NCI-H2196 (cell line): ENCODE measurements around the gene KIF20A.
A peak's percentile ranks its signal among the peaks of the same experiment; 100 is the strongest.
"Not testable (repeated sequence)": the region's sequence is repeated elsewhere in the genome, so short reads cannot be mapped to it uniquely, and the experiment has no call there.

Experiments
- DNase-seq: peaks from one replicate; lab custom pipeline; 2025; ENCODE audit not compliant: unreplicated experiment; lab: John Stamatoyannopoulos, UW

Gene KIF20A

DNA sequence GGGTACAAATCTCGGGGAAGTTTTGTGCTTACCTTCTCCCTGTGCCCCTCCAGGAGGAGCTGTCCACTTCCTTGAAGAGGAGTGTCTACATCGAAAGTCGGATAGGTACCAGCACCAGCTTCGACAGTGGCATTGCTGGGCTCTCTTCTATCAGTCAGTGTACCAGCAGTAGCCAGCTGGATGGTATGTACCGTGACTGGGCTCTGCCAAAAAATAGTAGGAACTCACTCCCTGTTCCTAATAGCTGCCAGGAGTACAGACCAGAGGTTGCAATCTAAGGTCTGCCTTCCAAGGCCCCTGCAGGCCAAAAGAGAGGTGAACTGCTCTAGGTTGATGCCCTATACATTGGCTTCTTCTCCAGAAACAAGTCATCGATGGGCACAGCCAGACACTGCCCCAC lies 3.9 kb downstream of the KIF20A start:
- no peak for DNase-seq

GRCh38 chr5:138186002-138186447 lies 7.1 kb downstream of the KIF20A start:
- no peak for DNase-seq

- DNase-seq = no peak
Observed at GRCh38 chr5:138188626-138189025, 9.7 kb downstream of the KIF20A start.

GRCh38 chr5:138192826-138193225 lies 13.9 kb downstream of the KIF20A start:
- no peak for DNase-seq

DNA sequence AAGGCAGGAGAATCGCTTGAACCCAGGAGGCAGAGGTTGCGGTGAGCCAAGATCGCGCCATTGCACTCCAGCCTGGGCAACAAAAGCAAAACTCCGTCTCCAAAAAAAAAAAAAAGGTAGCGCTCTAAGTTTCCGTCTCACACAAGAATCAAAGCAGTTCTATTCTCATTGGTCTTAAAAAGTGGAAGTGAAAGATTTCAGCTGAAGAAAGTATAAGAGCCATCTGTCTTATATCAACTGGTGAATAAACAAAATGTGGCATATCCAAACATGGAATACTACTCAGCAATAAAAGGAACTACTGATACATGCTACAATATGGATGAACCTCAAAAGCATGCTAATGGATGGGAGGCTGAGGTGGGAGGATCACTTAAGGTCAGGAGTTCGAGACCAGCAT lies 14.9 kb downstream of the KIF20A start:
- not testable (repeated sequence) for DNase-seq

- DNase-seq = no peak
Observed at GRCh38 chr5:138210985-138211384, 32.1 kb downstream of the KIF20A start.

DNA sequence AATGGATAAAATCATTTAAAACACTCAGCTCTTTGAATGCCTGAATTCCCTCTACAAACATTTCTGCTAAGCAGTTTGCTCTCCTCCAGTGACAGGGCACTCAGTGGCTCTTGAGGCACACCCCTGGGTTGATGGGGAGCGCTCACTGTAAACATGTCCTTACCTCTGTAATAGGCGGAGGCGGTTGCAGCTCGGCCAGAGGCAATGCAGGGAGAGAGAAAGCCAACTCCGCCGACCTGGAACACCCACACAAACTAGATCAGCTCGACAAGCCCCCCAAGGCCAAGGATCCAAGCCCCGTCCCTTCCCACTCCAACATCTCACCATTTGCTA lies 33.9 kb downstream of the KIF20A start:
- DNase-seq = no peak

DNA sequence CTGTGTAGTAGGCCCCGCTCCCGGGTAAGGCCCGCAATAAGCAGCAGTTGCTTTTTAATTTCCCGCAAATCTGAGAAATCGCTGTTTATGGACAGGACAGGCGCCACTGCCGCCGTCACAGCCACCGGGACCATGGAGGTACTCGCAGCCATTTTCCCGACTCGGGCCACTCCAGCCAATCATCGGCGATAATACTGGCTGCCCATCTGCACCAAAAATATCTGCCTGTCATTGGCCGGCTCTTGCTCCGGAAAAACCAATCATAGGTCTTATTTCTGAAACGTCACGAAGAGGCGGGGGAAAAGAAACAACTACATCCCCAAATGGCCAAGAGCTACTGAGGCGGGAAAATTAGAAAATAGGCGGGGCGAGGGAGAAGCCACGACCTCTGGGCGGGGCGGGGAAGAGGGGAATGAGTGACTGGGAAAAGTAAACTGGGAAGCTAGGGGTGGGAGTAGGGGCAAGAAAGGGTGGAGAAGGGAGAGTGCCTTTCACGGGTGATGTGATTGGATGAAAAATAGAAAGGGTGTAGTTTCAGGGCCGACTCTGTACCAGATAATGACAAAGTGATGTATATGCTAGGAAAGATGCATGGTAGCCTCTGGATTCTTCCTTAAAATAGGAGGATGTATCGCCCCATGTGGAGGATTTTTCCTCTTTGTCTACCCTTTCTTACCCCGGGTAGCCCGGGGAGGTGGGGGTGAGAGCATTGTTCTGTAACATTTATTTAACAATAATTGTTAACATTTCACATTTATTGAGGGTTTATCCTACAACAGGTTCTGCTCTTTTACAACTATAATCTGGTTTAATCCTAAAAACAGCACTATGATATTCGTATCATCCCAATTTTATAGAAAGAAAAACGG lies 34.5 kb downstream of the KIF20A start, which contains the start of gene CDC23:
Gene CDC23, minus strand, starts transcription at position 163 of the 869 bp plus-strand sequence. Its CDS starts 11 bp downstream, at position 152.
- peak; percentile 98 for DNase-seq

GRCh38 chr5:138216799-138217198 lies 37.9 kb downstream of the KIF20A start:
- DNase-seq = no peak

- no peak for DNase-seq
Observed at GRCh38 chr5:138223532-138223931, 44.6 kb downstream of the KIF20A start.

DNA sequence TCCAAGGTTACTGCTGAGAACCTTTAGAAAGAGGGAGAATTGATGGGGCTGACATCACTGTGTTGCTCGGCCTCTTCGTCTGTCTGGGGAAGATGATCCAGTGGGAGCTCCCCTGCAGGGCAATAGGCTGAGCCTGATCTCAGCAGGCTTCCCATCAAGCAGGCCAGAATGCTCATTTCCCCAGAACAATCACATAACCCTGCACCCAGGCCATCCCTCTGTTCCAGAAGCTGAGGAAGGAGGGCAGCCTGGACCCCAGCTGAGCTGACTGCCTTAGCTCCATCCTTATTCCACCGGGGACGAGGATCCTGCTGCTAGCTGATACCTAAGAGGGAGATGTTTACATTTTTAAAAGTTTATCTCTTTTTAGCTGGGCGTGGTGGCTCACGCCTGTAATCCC lies 45.8 kb downstream of the KIF20A start:
- no peak for DNase-seq

DNA sequence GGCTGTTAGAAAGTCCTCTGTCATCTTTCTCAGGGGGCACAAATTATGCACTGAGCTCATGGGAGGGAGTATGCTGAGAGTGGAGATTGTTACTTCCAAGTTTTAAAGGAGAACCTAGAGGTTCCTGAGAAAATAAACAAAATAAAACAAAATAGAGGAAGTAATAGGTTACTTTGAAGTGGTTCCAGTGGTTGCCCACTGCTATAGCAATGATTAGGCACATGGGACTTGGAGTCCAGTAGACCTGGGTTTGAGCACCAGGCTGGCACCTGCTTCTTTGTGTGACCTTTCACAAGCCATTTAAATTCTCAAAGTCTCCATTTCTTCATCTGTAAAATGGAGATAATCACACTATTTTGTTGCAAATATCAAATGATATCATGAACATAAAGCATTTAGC lies 48.0 kb downstream of the KIF20A start:
- no peak for DNase-seq

DNA sequence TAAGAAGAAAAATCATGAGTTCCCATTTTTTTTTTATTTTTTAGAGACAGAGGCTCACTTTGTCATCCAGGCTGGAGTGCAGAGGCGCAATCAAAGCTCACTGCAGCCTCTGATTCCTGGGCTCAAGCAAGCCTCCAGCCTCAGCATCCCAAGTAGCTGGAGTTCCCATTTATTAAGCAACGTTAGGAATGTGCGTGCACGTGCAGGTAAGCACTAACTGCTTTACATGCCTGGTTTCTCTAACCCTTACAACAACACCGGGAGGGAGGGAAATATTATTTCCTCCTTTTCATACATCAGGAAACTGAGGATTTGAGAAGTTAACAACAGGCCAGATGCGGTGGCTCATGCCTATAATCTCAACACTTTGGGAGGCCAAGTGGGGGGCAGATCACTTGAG lies 50.5 kb downstream of the KIF20A start:
- DNase-seq = no peak

GRCh38 chr5:138230261-138230660 lies 51.3 kb downstream of the KIF20A start:
- no peak for DNase-seq

GRCh38 chr5:138230981-138231589 lies 52.2 kb downstream of the KIF20A start:
- DNase-seq = peak; percentile 62

GRCh38 chr5:138233280-138233679 lies 54.4 kb downstream of the KIF20A start:
- DNase-seq = no peak

GRCh38 chr5:138234651-138235050 lies 55.7 kb downstream of the KIF20A start:
- DNase-seq = no peak
